Cardiac fibroblast (primary cell): ENCODE measurements around the gene P3H4.

ENCODE experiments used
- DNase-seq, 2 donors: peaks; one replicate each; pipeline versions ENCODE4 v3.0.0 to v3.0.0-alpha.2; 2010; ENCODE audit warnings: low read depth in 2 of 2
- H3K4me3 ChIP-seq, 2 donors: replicated peaks in 1 of 2; 1 replicate in 1 of 2; 2 replicates in 1 of 2; pipeline ENCODE4 v1.5.1; 2011; ENCODE audit warnings: low read depth in 2 of 2, low read length in 2 of 2, mild to moderate bottlenecking in 2 of 2, moderate library complexity in 1 of 2
- CTCF ChIP-seq: IDR thresholded peaks from one replicate; pipeline ENCODE4 v1.5.1; 2011; ENCODE audit warnings: low read depth, mild to moderate bottlenecking, low read length, inconsistent platforms

The P3H4 gene

DNA sequence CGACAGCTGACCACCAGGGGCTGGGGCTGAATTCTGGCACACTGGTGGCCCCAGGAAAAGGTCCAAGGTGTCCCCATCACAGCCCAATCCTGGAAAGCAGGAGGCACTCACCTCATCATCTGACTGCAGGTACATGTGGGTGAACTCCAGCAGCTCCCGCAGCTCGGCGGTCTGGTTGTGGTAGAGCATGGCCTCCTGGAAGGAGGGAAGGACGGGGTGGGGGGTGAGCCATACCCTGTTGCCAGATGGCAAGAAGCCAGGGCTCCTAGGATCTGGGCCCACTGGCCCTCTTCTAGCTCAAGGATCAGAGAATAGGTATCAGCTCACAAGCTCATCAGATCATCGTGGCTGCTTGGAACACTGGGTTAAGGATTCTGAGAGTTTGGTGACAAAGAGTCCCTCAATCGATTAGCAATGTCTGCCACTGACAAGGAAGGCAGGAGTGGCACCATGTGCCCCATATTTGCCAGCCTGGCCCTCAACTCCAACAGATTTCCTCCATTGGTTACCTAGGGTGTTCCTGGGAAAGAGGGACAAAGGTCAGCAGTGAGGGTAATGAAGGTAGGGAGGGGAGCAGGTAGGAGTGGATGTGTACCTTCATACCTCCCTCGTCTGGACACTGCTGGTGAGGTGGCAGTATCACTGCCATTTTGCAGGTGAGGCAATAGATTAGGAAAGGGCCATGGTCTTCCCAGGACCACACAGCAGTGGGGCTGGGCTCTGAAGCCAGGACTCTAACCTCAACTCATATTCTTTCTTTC, 4.9 kb downstream of the P3H4 start:
- no peak for TF ChIP-seq CTCF
- no peak overlapping the region for H3K4me3 ChIP-seq
- DNase-seq = no peak

DNA sequence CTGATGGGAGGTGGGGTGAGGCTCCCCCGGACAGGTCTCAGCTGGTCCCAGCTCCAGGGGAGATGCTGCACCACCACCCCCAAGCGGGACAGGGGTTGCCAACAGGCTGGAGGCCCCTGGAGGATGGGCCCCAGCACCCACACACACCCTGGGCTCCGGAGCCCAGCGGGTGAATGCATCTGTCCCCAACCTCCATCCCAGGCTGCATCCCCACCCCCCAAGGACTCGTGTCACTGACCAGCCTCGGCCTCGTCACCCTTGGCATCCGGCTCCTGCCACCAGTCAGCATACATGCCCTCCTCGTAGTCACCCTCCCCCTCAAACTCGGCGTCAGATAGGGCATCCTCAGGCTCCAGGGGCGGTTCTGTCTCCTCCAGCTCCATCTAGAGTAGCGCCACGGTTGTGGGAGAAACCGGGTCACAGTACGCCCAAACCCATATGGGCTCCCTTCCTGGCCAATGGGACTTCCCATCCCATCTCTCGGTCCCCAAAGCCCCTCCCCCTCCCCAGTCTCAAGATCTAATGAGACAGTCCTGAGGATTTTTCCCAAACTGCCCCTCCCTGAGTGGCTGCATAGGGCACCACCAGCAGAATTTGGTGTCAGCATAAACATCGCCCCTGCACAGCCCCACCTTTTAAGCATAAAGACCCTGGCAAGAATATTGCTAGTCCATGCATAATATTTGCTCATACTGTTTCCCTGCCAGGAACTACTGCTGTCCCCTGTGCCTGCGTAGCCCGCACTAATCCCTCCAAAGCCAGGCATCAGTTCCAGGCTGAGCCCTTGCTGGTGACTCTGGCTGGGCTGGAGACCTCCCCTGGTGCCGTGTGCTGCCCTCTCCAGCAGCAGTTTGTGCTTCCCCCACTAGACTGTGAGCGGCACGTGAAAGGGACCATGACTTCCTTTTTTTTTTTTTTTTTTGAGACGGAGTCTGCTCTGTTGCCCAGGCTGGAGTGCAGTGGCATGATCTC, 8.4 kb downstream of the P3H4 start:
- no peak overlapping the region for H3K4me3 ChIP-seq
- no peak for TF ChIP-seq CTCF
- no peak for DNase-seq

- DNase-seq = peak; percentile 79 to 82
- no peak overlapping the region for H3K4me3 ChIP-seq
- TF ChIP-seq CTCF = peak; percentile 92
Measured at GRCh38 chr17:41801374-41802271, 10.1 kb downstream of the P3H4 start.

DNA sequence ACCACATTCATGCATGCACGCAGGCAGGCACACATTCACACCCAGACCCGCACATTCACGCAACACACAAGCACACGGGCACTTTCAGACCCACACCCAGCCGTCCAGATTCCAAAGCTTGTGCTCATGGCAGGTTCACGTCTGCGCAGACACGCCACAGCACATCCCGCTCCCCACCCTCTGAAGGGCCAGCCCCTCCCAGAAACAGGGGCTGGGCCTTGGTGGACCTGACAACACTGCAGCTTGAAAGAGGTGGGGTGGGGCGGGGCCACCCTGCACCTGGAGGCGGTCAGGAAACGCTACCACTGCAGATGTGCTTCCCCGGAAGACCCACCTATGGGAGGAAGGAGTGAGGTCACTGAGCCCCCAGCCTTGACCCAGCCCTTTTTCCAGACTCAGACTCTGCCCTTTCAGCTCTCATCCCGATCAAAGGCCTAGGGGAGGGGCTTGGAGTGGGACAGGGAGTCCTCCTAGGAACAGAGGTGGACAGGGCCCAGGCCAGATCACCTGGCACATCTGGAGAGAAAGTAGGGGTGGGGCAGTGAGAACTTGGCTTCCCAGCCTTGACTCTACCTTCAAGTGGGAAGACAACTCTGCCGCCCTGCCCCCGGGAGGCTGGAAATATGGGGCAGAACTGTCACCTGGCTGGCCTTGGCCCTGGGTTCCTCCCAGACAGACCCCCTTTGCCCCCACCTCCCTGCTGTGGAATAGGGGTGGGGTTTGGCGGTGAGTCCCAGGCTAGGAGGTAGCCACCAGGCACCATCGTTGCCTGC, 11.0 kb downstream of the P3H4 start:
- no peak overlapping the region for H3K4me3 ChIP-seq
- no peak for TF ChIP-seq CTCF
- peak; percentile 43 to 58 for DNase-seq

DNA sequence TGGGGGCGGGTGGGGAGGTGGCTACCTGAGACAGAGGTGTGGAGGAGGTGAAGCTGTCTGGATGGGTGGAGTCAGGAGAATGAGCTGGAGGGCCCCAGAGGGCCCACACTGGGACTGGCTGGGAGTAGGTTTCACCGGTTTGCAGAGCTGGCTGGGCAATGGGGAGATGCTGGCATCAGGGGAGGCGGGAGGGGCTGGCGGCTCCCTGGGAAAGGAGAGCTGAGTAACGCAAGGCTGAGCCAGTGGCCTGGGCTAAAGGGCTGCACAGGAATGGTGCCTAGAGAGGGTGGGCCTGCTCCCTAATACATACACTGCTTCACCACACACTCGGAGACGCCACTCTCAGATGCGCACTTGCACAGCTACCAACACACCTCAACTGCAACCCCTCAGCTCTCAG, 12.4 kb downstream of the P3H4 start:
- TF ChIP-seq CTCF = no peak
- H3K4me3 ChIP-seq = no peak overlapping the region
- no peak for DNase-seq
